ENCODE results near the gene DNAH11. TPM values are rescaled to one million over a fixed set of nuclear protein-coding genes. Genes with fewer than 3 reads are reported as not detected.
A peak's percentile ranks its signal among the peaks of the same experiment; 100 is the strongest.

DNAH11 gene
- total and polyA plus RNA-seq, 2 donors (not counting 1 experiment from before 2014, with no cell fraction given): 0.33 to 0.34 TPM

DNA sequence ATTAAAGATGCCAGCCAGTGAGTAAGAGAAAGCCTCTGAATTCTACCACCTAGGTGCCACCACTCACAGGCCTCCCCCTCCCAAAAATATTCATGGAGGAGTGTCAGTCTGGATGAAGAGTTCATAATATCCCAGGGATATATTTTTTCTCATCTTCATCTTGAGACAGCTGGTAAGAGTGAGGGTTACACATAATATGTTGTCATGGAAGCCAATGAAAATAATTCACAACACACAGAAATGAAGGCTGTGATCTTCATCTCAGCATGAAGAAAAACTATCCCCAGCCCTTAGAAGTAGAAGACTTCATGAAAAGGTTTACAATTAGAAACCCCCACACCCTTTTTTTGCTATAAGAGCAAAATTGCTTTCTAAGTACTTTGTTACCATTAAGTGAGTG lies 175.6 kb downstream of the DNAH11 start:
- H2AFZ ChIP-seq (ENCODE audit: low read length): no peak overlapping the region
- TF ChIP-seq CTCF (conservative IDR thresholded peaks at IDR 0.05 in 1 of 2, IDR thresholded peaks at IDR 0.05 in 1 of 2; ENCODE audit: low read depth in 1 of 2, low read length in 2 of 2) (no peak), EZH2 (IDR thresholded peaks at IDR 0.05; ENCODE audit: low read length, missing control alignments) (no peak)

DNA sequence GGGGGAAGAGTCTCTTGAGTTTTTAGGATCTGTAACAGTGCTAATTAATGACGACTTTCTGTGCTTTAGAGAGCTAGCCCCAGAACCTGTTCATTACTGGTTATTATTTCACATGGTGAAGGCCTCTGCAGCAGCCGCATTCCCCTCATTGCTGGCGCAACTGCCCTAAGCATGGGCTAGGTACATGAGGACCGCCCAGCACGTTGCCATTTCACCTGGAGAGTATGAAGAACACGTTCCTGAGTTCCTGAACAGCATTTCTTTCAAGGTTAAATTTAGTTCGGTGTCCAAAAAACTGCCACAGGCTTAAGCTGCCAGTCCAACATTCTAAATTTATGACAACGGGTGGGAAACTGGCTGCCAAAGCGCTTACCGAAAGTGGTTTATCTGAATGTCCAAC lies 177.0 kb downstream of the DNAH11 start:
- Histone ChIP-seq H3K36me3 (ENCODE audit: control insufficient read depth, insufficient read depth, low read length) (no peaks in the 10 kb centered on the region), H3K27me3 (ENCODE audit: control insufficient read depth, insufficient read depth, low read length) (no peaks in the 10 kb centered on the region), H3K9ac (ENCODE audit: insufficient read depth, low read length) (no peak overlapping the region), H2AFZ (ENCODE audit: low read length) (no peak overlapping the region), H3K79me2 (ENCODE audit: control insufficient read depth, insufficient read depth, low read length) (no peaks in the 10 kb centered on the region), H3K4me1 (ENCODE audit: control insufficient read depth, extremely low read depth, insufficient read depth, low read length) (no peaks in the 10 kb centered on the region), H3K9me3 (ENCODE audit: control insufficient read depth, insufficient read depth, low read depth, low read length) (no peaks in the 10 kb centered on the region), H3K4me3 (replicated peaks in 1 of 4; ENCODE audit: control extremely low read depth in 1 of 4, insufficient read depth in 1 of 4, low read depth in 3 of 4, low read length in 4 of 4) (no peak overlapping the region), H4K20me1 (ENCODE audit: control insufficient read depth, extremely low read depth, insufficient read depth, low read length) (no peaks in the 10 kb centered on the region), H3K27ac (ENCODE audit: insufficient read depth, low read length) (no peak overlapping the region), H3K4me2 (ENCODE audit: extremely low read depth, insufficient read depth, low read length) (no peak overlapping the region)
- TF ChIP-seq EZH2 (IDR thresholded peaks at IDR 0.05; ENCODE audit: low read length, missing control alignments): no peak
- no peak for TF ChIP-seq CTCF (conservative IDR thresholded peaks at IDR 0.05 in 1 of 2, IDR thresholded peaks at IDR 0.05 in 1 of 2; ENCODE audit: low read depth in 1 of 2, low read length in 2 of 2)
- DNase-seq (ENCODE audit: low read depth in 2 of 2): no peak

More for the DNA sequence above, 175.6 kb downstream of the DNAH11 start:
- Histone ChIP-seq H3K4me3 (replicated peaks in 1 of 4; ENCODE audit: control extremely low read depth in 1 of 4, insufficient read depth in 1 of 4, low read depth in 3 of 4, low read length in 4 of 4) (no peak overlapping the region), H3K4me1 (ENCODE audit: control insufficient read depth, extremely low read depth, insufficient read depth, low read length) (no peaks in the 10 kb centered on the region), H3K27ac (ENCODE audit: insufficient read depth, low read length) (no peak overlapping the region), H3K9me3 (ENCODE audit: control insufficient read depth, insufficient read depth, low read depth, low read length) (no peaks in the 10 kb centered on the region), H3K4me2 (ENCODE audit: extremely low read depth, insufficient read depth, low read length) (no peak overlapping the region), H3K79me2 (ENCODE audit: control insufficient read depth, insufficient read depth, low read length) (no peaks in the 10 kb centered on the region), H3K27me3 (ENCODE audit: control insufficient read depth, insufficient read depth, low read length) (no peaks in the 10 kb centered on the region), H3K36me3 (ENCODE audit: control insufficient read depth, insufficient read depth, low read length) (no peaks in the 10 kb centered on the region), H3K9ac (ENCODE audit: insufficient read depth, low read length) (no peak overlapping the region), H4K20me1 (ENCODE audit: control insufficient read depth, extremely low read depth, insufficient read depth, low read length) (no peaks in the 10 kb centered on the region)
- DNase-seq (ENCODE audit: low read depth in 2 of 2): no peak

- Histone ChIP-seq H3K9me3 (ENCODE audit: control insufficient read depth, insufficient read depth, low read depth, low read length) (no peaks in the 10 kb centered on the region), H3K27ac (ENCODE audit: insufficient read depth, low read length) (no peak overlapping the region), H3K79me2 (ENCODE audit: control insufficient read depth, insufficient read depth, low read length) (no peaks in the 10 kb centered on the region), H4K20me1 (ENCODE audit: control insufficient read depth, extremely low read depth, insufficient read depth, low read length) (no peaks in the 10 kb centered on the region), H3K4me3 (replicated peaks in 1 of 4; ENCODE audit: control extremely low read depth in 1 of 4, insufficient read depth in 1 of 4, low read depth in 3 of 4, low read length in 4 of 4) (no peak overlapping the region), H3K36me3 (ENCODE audit: control insufficient read depth, insufficient read depth, low read length) (no peaks in the 10 kb centered on the region), H2AFZ (ENCODE audit: low read length) (no peak overlapping the region), H3K9ac (ENCODE audit: insufficient read depth, low read length) (no peak overlapping the region), H3K27me3 (ENCODE audit: control insufficient read depth, insufficient read depth, low read length) (no peaks in the 10 kb centered on the region), H3K4me1 (ENCODE audit: control insufficient read depth, extremely low read depth, insufficient read depth, low read length) (no peaks in the 10 kb centered on the region), H3K4me2 (ENCODE audit: extremely low read depth, insufficient read depth, low read length) (no peak overlapping the region)
- DNase-seq (ENCODE audit: low read depth in 2 of 2): no peak
- TF ChIP-seq EZH2 (IDR thresholded peaks at IDR 0.05; ENCODE audit: low read length, missing control alignments) (no peak), CTCF (conservative IDR thresholded peaks at IDR 0.05 in 1 of 2, IDR thresholded peaks at IDR 0.05 in 1 of 2; ENCODE audit: low read depth in 1 of 2, low read length in 2 of 2) (peak in 1 of 2 donors; percentile 10)
Observed at GRCh38 chr7:21722371-21722770, 179.5 kb downstream of the DNAH11 start.

Data from fibroblast of lung (primary cell).